Measurements from ENCODE around the gene MORN2. TPM values are rescaled to one million over a fixed set of nuclear protein-coding genes. Genes with fewer than 3 reads are reported as not detected.

Gene MORN2
- total RNA-seq, 1 experiment from 2014 or later, result 8.0 TPM

DNA sequence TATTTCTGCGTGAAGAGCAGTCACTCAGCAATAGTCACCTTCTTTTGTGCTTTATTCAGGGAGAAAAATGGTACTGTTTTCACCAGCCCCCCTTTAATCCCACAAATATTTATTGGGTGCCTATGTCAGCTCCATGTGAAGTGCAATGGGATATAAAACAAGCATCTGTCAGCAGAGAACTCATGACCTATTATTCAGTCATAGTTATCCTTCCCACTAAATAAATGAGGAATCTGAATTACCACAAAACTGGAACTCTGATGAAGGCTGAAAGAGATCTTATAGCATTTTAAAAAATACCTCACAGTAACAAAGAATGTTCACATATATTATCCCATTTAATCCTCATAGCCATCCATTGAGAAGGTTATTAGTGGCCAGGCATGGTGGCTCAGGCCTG is 45.8 kb upstream of the MORN2 start:
- Histone ChIP-seq H3K23me2 (ENCODE audit: insufficient read length, low read depth, low read length, poor library complexity, severe bottlenecking) (no peaks in the 10 kb centered on the region), H2AFZ (ENCODE audit: low read length) (no peak overlapping the region), H2AK5ac (ENCODE audit: insufficient read length, low read length) (no peak overlapping the region), H2BK15ac (ENCODE audit: low read depth, low read length) (no peak overlapping the region), H4K20me1 (ENCODE audit: control insufficient read depth, insufficient read depth, insufficient read length) (no peaks in the 10 kb centered on the region), H3K9ac (ENCODE audit: extremely low read depth, insufficient read length, low read length) (no peak overlapping the region), H2BK120ac (ENCODE audit: low read depth, low read length, poor library complexity, severe bottlenecking) (no peak overlapping the region), H4K8ac (replicated peaks; ENCODE audit: insufficient read length, low read depth, low read length) (no peak overlapping the region), H2BK20ac (ENCODE audit: low read depth, low read length, poor library complexity, severe bottlenecking) (no peak overlapping the region), H3K23ac (ENCODE audit: insufficient read length, low read depth, low read length) (no peak overlapping the region), H3K79me2 (ENCODE audit: insufficient read depth, low read length) (no peaks in the 10 kb centered on the region), H3K56ac (ENCODE audit: insufficient read length, low read depth, low read length) (no peak overlapping the region), H3K4me1 (ENCODE audit: insufficient read depth, low read length) (no peaks in the 10 kb centered on the region), H3K27me3 (ENCODE audit: insufficient read depth, low read length) (no peaks in the 10 kb centered on the region), H3K4ac (ENCODE audit: low read depth, low read length) (no peak overlapping the region), H2BK5ac (ENCODE audit: insufficient read length, low read length) (no peak overlapping the region), H4K5ac (ENCODE audit: insufficient read length, low read depth, low read length) (no peak overlapping the region), H3K18ac (ENCODE audit: insufficient read length, low read depth, low read length) (no peak overlapping the region), H3K4me2 (ENCODE audit: insufficient read depth, insufficient read length, low read length) (no peak overlapping the region), H3K27ac (ENCODE audit: insufficient read length, low read depth, low read length) (no peak overlapping the region), H3K79me1 (ENCODE audit: insufficient read depth, low read depth, low read length, poor library complexity, severe bottlenecking) (no peaks in the 10 kb centered on the region), H3T11ph (ENCODE audit: low read length) (no peak overlapping the region), H3K14ac (ENCODE audit: insufficient read depth, low read length) (no peak overlapping the region), H3K9me3 (ENCODE audit: control insufficient read depth, low read depth, low read length) (no peaks in the 10 kb centered on the region), H4K91ac (ENCODE audit: insufficient read length, low read depth, low read length) (no peak overlapping the region), H2BK12ac (ENCODE audit: insufficient read length, low read depth, low read length) (no peak overlapping the region)
- no peaks in the 10 kb centered on the region for H3K27me3 Mint-ChIP-seq (ENCODE audit: low read depth)
- H3K27ac Mint-ChIP-seq, result no peak overlapping the region
- peaks cover 6 to 8% of the 10 kb centered on the region in 2 experiments; a peak in 2 of 4 replicates for H3K4me1 Mint-ChIP-seq
- H3K36me3 Mint-ChIP-seq (ENCODE audit: insufficient read depth in 1 of 3, low read depth in 3 of 3), result peaks cover 2 to 38% (median 24%) of the 10 kb centered on the region in 3 experiments; a peak in 5 of 7 replicates
- no CpG with 5 or more reads among the region's 1 CpG for WGBS (ENCODE audit: extremely low coverage, insufficient read length, low lambda C conversion rate)
- no peaks in the 10 kb centered on the region for H3K9me3 Mint-ChIP-seq
- no peak overlapping the region for H3K4me3 Mint-ChIP-seq
- TF ChIP-seq, protein P1, sequence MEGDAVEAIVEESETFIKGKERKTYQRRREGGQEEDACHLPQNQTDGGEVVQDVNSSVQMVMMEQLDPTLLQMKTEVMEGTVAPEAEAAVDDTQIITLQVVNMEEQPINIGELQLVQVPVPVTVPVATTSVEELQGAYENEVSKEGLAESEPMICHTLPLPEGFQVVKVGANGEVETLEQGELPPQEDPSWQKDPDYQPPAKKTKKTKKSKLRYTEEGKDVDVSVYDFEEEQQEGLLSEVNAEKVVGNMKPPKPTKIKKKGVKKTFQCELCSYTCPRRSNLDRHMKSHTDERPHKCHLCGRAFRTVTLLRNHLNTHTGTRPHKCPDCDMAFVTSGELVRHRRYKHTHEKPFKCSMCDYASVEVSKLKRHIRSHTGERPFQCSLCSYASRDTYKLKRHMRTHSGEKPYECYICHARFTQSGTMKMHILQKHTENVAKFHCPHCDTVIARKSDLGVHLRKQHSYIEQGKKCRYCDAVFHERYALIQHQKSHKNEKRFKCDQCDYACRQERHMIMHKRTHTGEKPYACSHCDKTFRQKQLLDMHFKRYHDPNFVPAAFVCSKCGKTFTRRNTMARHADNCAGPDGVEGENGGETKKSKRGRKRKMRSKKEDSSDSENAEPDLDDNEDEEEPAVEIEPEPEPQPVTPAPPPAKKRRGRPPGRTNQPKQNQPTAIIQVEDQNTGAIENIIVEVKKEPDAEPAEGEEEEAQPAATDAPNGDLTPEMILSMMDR (conservative IDR thresholded peaks at IDR 0.05), result no peak
- no peak for DNase-seq
